Fibroblast of skin of scalp (primary cell): ENCODE results near the gene HELZ2.
A peak's percentile ranks its signal among the peaks of the same experiment; 100 is the strongest.

ENCODE experiments used
- DNase-seq: peaks from one replicate; pipeline ENCODE4 v3.0.0-alpha.2; 2013

HELZ2 gene

DNA sequence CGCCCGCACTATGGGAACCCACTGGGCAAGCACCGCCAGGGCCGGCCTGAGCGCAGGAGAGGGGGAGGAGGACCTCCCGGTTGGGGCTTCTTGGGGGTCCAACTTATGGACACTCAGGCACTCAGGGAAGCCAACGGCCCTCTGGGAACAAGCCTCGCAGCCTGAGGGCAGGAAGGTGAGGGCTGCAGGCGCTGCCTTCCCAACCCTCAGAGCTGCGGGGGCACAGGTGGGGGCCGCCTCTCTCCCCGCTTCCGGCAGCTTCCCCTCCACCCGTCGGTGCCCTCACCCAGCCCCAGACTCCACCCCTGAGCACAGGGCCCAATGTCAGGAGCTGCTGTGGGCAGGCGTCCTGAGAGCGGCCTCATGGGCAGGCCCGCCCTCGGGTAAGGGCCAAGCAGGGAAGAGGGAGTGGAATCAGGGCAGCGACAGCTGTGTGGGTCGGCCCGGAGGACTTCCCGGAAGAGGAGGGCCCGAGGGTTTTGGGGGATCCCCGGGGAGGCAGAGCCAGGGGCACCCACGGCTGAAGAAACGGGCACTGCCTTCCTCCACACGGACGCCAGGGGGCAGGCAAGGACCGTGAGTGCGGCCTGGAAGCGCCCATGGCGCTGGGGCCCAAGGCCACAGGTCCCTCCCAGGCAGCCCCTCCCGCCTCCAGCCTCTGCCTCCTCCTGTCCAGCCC, 36.4 kb downstream of the HELZ2 start:
- peak; percentile 79 for DNase-seq

DNA sequence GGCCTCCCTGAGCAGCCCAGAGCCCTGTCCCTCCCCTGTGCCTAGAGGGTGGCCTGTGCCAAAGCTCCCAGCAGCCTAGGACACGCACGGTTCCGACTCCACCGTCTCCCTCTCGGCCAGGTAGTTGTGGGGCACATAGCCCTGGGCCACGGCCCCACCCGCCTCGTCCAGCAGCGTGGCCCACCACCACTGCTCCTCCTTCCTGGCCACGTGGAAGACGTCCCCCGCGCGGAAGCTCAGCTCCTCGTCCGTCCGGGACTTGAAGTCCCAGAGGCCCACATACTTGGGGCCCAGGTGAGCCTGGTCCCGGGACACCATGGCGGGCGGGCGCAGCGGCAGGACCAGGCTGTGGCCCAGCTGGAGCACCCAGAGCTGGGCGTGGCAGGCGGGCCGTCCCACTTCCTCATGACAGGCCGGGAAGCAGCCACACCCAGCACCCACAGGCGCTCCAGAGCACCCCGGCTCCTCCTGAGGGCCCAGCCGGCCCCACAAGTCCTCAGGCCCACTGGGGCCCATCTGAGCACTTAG, 37.0 kb downstream of the HELZ2 start, which contains the start of gene PTK6:
PTK6 (minus strand) TSS at position 380 of the 528 bp plus-strand sequence; CDS start at position 318, 62 bp downstream.
- no peak for DNase-seq

- DNase-seq = peak; percentile 45
Observed at GRCh38 chr20:63536241-63536977, 37.6 kb downstream of the HELZ2 start.

DNA sequence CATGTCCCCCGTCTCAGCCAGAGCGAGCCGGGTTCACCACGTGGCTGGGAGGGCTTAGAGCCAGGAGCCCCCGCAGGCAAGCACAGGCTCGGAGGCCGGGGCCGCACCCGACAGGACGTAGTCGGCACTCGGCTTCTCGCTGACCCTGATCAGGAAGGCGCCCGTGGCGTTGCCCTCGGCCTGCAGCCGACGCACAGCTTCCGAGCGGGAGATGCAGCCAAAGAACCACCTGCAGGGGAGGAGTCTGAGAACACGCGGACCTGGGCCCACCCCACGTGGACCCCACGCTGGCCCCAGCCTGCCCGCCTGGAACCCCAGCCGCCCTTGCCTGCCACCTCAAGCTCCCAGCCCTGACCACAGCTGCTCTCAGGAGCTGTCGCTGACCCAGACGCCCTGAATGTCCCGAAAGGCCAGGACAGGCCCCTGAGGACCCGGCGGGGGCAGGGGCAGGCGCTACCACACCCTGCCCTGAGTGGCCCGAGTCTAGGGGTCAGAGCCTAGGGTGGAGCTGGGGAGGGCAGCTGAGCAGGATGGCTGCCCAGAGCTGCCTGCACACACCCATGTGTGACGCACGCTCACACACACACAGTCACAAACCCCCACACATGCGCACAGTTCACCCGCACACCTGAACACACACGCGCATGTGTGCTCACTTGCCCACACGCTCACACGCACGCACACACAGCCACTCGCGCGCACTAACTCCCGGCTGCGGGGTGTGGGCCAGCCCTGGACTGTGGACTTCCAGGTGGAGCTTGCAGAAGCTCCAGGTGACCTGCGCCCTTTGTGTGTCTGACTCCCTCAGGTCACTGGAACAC, 39.0 kb downstream of the HELZ2 start:
- no peak for DNase-seq

DNA sequence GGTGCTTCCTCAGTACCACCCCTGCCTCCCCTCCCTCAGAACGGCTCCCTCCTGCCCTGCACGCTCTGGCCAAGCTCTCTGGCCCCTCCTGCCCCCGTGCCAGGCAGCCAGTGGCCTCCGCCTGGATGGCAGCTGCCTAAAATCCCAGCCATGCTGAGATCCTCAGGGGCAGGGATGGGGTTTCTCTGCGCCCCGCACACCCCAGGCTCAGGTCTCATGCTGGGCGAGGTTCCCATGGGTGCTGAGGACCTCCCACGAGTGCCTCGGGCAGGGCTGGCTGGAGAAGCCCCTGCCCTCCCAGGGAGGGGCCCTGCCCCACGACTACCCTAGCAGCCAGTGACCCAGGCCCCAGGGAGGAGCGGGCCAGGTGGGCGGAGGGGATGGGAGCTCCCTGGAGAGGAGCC, 39.6 kb downstream of the HELZ2 start:
- DNase-seq = no peak

DNA sequence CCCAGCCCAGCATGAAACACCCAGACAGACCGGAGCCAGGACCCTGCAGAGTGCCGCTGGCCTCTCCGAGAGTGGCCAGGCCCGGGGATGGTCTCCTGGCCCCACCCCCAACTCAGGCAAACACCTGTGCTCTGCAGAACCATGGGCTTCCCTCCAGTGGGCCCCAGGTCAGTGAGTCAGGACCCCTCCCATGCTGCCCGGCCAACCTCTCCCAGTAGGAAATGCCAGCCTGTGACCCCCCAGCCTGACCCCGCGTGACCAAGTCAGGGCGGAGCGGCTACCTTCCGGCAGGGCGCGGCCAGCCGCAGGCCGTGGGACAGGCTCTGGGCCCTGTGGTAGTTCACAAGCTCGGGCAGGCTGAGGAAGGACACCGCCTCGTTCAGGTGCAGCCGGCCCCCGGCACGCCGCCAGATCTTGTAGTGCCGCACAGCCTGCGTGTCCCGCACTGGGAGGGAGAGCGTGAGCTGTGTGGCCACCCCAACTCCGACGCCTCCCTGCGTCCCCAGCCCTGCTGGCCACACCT, 40.1 kb downstream of the HELZ2 start:
- DNase-seq = no peak

GRCh38 chr20:63533388-63533787, 40.7 kb downstream of the HELZ2 start:
- DNase-seq = no peak

- no peak for DNase-seq
Observed at GRCh38 chr20:63532449-63532971, 41.5 kb downstream of the HELZ2 start.

- DNase-seq = no peak
Observed at GRCh38 chr20:63531686-63532448, 42.2 kb downstream of the HELZ2 start.

DNA sequence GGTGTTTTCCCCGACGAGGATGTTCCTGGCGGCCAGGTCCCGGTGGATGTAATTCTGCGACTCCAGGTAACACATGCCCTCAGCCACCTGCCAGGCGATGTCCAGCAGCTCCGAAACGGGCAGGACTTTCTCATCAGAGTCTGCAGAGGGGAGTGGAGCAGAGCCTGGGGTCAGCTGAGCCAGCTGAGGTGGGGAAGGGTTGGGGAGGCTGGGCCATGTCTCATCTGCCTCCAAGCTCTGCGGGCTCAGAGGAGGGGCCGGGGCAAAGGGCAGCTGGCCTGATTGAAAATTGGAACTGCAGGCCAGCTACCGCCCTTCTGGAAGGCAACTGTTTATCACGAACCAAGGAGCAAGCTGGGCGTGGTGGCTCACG, 43.3 kb downstream of the HELZ2 start:
- no peak for DNase-seq

DNA sequence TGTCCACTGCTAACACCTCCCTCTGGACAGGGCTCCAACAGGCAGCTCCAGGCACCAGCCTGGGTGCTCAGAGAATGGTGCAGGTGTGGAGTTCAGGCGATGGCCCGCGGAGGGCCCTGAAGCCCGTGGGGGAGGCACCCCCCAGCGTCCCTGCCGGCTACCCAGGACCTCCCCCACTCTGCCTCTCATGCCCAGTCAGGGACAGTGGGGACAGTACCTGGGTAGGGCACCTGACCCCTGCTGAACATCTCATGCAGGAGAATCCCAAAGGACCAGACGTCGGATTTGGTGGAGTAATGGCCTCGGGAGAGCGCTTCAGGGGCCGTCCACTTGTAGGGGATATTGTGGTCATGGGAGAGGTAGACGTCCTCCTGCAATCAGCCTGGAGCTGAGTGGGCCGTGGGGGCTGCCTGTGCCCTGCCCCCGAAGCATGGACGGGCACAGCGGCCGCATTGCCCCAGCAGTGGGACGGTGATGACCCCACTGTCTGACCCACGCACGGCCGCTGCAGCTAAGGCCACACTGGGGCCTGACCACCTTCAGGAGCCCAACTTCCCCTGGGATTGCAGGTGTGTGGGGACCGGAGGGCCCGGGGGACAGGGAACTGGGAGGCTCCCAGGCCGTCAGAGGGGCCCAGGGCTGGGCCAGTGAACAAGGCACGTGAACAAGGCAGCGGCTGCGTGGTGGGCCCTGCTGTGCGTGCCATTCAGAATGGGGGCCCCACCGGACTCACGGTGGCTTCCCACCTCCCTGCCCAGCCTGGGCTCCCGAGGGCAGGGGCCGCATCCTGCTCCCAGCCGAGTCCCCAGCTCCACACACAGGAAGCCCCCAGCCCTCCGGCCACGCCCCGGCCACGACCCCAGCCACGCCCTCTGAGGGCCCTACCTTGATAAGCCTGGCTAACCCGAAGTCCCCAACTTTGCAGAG, 43.9 kb downstream of the HELZ2 start:
- no peak for DNase-seq

DNA sequence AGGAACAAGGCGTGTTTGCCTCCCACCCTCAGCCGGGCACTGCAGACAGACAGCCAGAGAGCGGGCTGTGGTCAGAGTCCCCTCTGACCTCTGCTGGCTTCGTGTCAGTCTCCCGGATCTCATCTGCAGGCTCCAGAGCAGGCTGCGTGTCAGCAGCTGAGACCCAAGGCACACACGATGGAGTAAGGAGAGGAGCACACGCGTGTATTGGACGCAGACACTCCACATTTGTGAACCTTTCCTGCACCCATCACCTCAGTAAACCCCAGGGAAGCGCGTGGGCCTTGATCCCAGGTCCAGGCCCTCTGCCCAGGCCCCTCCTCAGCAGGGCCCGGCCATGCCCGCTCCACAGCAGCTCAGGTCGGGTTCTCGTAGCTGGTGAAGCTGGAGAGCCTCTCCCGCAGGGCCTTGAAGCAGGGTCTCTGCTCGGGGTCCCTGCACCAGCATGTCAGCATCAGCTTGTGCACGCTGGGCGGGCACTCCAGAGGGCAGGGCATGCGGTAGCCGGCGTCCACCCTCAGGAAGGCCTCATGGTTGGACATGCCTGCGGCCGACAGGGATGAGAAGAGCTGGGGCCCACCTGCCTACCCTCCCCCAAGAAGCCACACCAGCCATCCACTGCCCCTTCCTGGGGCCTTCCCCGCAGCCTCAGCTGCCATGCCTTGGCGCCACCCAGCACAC, 44.7 kb downstream of the HELZ2 start:
- DNase-seq = no peak

GRCh38 chr20:63527184-63527583, 46.9 kb downstream of the HELZ2 start:
- DNase-seq = no peak

DNA sequence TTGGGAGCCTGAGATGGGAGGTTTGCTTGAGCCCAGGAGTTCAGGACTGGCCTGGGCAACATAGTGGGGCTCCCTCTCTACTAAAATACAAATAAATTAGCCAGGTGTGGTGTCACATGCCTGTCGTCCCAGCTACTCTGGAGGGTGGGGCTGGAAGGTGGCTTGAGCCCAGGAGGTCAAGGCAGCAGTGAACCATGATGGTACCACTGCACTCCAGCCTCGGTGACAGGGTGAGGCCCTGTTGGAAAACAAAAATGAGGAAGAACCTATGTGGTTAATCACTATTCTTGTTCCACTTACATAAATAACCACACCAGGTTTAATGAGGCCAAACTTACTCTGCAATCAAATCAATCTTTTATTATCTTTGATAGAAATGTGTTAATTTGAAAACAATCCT, 48.1 kb downstream of the HELZ2 start:
- DNase-seq = no peak

DNA sequence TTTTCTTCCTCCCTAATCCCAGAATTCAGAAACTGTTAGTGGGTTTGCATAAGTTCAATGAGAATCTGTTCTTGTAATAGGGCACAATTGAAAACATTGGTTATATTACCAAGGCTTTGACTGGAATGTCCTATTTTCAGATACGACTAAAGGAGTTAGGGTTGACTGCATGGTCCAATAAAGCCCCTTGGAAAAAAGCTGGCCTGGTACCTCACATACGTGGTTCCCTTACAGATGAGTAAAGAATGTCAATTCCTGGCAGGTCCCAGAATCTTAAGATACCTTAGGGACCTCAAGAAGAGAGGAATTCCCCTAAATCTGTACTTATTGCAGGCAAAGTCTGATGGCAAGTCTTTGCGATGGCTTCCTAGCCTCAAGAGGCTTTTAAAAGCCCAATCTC, 48.9 kb downstream of the HELZ2 start:
- DNase-seq = no peak
